Ishikawa (cell line): ENCODE measurements around the gene YARS1.

Experiments used
- EGR1 ChIP-seq: IDR thresholded peaks from 2 replicates; pipeline ENCODE4 v1.6.1; 2012
- NFIC ChIP-seq: IDR thresholded peaks from 2 replicates; pipeline ENCODE4 v1.6.1; 2012
- RAD21 ChIP-seq: IDR thresholded peaks from 2 replicates; pipeline ENCODE4 v1.6.1; 2012; ENCODE audit warnings: low read depth
- TAF1 ChIP-seq: IDR thresholded peaks from 2 replicates; pipeline ENCODE4 v1.6.1; 2012; ENCODE audit warnings: low read depth, mild to moderate bottlenecking
- YY1 ChIP-seq: IDR thresholded peaks from 2 replicates; pipeline ENCODE4 v1.6.1; 2012; ENCODE audit warnings: low read depth

- no peak for TF ChIP-seq RAD21
- no peak for TF ChIP-seq TAF1
- no peak for TF ChIP-seq EGR1
- TF ChIP-seq YY1: no peak
- TF ChIP-seq NFIC: no peak
Observed at GRCh38 chr1:32768110-32768850, 48.9 kb downstream of the YARS1 start.
